IPS-18a (cell line): Measurements from ENCODE around the gene FOXP1.
A peak's percentile ranks its signal among the peaks of the same experiment; 100 is the strongest.

Source experiments
- H3K27ac ChIP-seq: one replicate; pipeline ENCODE4 v1.5.1; 2013; ENCODE audit warnings: low read length
- H3K27me3 ChIP-seq: one replicate; pipeline ENCODE4 v1.6.1; 2013; ENCODE audit warnings: mild to moderate bottlenecking, low read length; ENCODE audit not compliant: control insufficient read depth, insufficient read depth
- H3K36me3 ChIP-seq: one replicate; pipeline ENCODE4 v1.6.1; 2013; ENCODE audit warnings: low read depth, low read length; ENCODE audit not compliant: control insufficient read depth
- H3K4me1 ChIP-seq: one replicate; pipeline ENCODE4 v1.6.1; 2013; ENCODE audit warnings: low read depth, low read length; ENCODE audit not compliant: control insufficient read depth
- H3K4me3 ChIP-seq: one replicate; pipeline ENCODE4 v1.5.1; 2013; ENCODE audit warnings: low read length
- H3K9ac ChIP-seq: one replicate; pipeline ENCODE4 v1.6.1; 2013; ENCODE audit warnings: mild to moderate bottlenecking, low read length, moderate library complexity
- H3K9me3 ChIP-seq: one replicate; pipeline ENCODE4 v1.6.1; 2013; ENCODE audit warnings: low read depth, low read length; ENCODE audit not compliant: control insufficient read depth

The FOXP1 gene

DNA sequence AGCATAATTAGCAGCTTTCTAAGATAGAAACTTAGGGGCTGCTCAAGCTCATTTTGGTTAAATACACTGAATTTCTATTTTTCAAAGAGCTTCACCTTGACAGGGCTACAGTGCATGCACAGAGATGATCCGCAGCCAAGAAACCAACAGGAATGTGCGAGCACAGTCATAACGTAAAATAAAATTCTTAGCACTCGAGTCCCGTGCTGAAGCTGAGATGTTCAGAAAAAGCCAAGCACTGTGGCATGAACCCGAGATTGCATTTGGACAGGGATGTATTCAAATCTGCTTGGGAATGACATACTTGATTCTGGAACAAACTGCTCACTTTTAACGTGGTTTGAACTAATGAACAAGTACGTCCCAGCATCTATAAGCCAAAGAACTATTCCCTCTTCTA is 340.3 kb downstream of the FOXP1 start:
- Histone ChIP-seq H3K9me3 (no peaks in the 10 kb centered on the region), H3K27me3 (no peaks in the 10 kb centered on the region), H3K4me3 (no peak overlapping the region), H3K9ac (no peak overlapping the region), H3K4me1 (peaks cover 68% of the 10 kb centered on the region), H3K36me3 (no peaks in the 10 kb centered on the region), H3K27ac (no peak overlapping the region)

DNA sequence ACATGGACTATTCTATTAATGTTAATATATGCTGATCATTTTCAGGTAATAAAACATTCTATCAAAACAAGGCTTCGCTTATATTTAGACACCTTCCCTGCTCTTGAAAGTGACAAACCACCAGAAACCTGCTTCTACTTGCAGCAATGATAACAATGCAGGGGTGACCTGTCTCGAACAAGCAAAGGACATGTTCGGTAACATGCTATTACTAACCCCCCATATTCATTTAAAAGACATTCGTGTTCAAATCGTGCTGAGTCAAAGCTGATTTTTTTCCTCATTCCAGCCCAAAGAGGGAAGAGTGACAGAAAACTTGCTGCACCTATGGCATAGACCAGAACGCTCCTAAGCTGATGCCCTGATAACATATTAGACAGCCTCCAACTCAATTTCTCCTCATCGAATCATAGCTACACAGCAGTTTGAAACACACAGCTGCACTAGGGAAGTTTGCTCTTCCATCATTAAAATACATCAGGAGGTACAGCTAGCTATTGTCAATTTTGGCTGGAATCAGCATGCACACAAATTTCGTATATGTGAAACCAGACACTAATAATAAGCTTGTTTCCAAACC is 341.5 kb downstream of the FOXP1 start:
- Histone ChIP-seq H3K27ac (no peak overlapping the region), H3K36me3 (no peaks in the 10 kb centered on the region), H3K4me3 (no peak overlapping the region), H3K9ac (no peak overlapping the region), H3K4me1 (peaks cover 59% of the 10 kb centered on the region), H3K27me3 (no peaks in the 10 kb centered on the region), H3K9me3 (no peaks in the 10 kb centered on the region)

DNA sequence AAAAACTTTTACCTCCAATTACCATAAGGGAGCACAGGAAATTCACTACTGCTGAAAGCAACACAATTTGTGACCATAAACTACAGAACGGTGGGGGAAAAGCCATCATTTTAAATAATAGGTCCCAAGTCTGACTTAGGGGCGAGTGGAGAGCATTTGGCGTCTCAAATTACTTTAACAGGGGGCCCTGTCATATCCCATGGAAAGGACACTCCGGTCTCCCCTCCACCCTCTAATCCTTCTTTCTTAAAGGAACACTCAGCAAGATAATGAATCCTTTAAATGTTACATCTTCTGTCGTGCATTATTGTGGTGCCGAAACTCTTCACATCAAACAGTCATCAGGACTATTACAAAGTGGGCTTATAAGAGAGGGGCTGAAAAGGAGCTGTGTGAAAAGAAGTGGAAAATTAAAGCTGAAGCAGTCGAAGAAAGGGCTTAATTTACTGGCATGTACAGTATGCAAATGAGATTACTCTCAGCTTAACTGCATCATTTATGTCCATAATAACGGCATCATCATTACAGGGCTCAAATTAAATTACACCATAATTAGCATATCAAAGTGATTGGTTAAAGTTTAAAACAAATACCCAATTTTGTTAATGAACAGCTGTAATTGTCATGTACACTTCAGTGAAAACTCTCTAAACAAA is 342.2 kb downstream of the FOXP1 start:
- Histone ChIP-seq H3K27ac (no peak overlapping the region), H3K4me3 (no peak overlapping the region), H3K27me3 (no peaks in the 10 kb centered on the region), H3K9me3 (no peaks in the 10 kb centered on the region), H3K9ac (no peak overlapping the region), H3K36me3 (no peaks in the 10 kb centered on the region), H3K4me1 (peaks cover 55% of the 10 kb centered on the region)

DNA sequence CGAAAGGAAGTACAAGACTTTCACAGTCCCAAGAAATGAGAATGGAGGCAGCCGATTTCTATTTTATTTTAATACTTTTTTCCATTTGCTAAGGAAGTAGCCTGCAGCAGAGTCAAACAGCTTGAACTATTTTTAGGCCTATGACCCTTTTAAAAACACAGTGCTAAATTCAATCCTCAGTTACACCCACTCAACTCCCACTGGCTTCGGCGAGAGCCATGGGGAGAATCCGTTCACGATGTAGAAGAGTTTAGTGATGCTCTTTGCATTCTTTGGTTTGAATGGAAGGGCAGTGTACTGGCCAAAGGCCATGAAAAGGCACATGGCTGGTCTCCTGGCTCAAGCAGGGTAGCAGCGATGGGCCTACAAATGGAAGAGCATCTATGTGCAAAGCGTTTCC is 343.5 kb downstream of the FOXP1 start:
- H3K9me3 ChIP-seq = no peaks in the 10 kb centered on the region
- peaks cover 42% of the 10 kb centered on the region for H3K4me1 ChIP-seq
- no peaks in the 10 kb centered on the region for H3K36me3 ChIP-seq
- no peak overlapping the region for H3K9ac ChIP-seq
- no peaks in the 10 kb centered on the region for H3K27me3 ChIP-seq
- no peak overlapping the region for H3K4me3 ChIP-seq
- H3K27ac ChIP-seq = no peak overlapping the region

DNA sequence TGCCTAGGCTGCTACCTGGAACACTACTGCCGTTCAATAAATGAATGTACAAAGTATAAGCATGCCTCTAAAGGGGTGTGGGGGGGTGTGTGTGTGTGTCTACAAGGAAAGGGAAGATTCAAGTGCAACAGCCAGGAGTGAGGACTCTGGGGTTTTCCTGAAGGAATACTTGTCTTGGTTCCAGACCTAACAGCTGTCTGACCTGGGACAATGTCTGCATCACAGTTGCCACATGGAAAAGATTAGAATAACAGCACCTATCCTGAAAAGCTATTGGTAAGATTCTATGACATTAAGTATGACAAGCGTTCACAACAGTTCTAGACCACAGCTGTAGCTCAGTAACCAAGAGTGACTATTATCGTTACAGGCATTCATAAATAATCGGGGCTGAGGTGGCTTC is 345.2 kb downstream of the FOXP1 start:
- H3K36me3 ChIP-seq = no peaks in the 10 kb centered on the region
- peaks cover 25% of the 10 kb centered on the region for H3K4me1 ChIP-seq
- no peaks in the 10 kb centered on the region for H3K27me3 ChIP-seq
- H3K27ac ChIP-seq = no peak overlapping the region
- H3K9ac ChIP-seq = no peak overlapping the region
- no peak overlapping the region for H3K4me3 ChIP-seq
- H3K9me3 ChIP-seq = no peaks in the 10 kb centered on the region

DNA sequence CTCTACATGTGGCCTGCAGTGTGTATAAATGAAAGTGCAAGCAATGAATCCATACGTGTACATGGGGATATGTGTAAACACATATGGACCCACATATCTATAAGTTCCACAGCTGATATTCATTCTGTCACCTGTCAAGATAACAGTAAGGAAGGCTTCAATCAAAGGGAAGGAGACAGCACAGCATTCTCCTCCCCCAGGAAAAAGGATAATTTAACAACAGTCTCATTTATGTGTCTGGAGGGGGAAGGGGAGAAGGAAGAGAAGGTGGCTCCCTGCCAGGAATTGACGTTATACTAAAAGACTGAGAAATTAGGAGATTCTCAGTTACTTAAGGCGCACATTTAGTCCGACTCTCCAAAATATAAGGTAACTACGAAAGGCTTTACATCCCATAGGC is 345.9 kb downstream of the FOXP1 start:
- no peak overlapping the region for H3K9ac ChIP-seq
- no peak overlapping the region for H3K4me3 ChIP-seq
- no peaks in the 10 kb centered on the region for H3K9me3 ChIP-seq
- peaks cover 18% of the 10 kb centered on the region for H3K4me1 ChIP-seq
- H3K27ac ChIP-seq = no peak overlapping the region
- H3K36me3 ChIP-seq = no peaks in the 10 kb centered on the region
- H3K27me3 ChIP-seq = no peaks in the 10 kb centered on the region

DNA sequence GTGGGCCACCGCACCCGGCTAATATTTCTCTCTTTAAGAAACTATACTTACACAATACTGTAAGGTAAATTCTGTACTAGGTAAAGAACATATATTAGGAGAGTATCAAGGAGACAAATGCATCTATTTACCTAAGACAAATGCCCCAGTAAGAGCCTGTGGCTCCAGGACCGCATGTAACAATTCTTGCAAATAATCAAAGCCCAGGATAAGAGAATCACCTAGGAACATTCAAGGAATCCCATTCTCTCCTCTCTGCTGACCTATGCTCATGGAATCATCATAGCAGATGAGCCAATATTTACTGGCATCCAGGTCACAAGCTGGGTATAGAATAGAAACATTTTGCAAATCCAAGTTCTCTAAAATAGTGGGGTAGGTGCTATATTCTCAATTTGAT is 347.7 kb downstream of the FOXP1 start:
- Histone ChIP-seq H3K27ac (no peak overlapping the region), H3K4me3 (no peak overlapping the region), H3K9me3 (no peaks in the 10 kb centered on the region), H3K27me3 (no peaks in the 10 kb centered on the region), H3K9ac (no peak overlapping the region), H3K36me3 (no peaks in the 10 kb centered on the region), H3K4me1 (peaks cover 6% of the 10 kb centered on the region)

DNA sequence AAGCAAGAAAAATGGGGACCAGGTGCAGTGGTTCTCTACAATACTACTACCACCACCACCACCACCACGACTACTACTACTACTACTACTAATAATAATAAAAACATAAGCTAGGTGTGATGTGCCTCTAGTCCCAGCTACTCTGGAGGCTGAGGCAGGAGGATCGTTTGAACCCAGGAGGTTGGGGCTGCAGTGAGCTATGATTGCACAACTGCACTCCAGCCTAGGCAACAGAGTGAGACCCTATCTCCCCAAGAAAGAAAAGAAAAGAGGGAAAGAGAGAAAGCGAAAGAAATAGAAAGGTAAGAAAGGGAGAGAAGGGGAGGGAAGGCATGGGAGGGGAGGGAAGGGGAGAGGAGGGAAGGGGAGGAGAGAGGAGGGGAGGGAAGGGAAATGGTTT is 350.6 kb downstream of the FOXP1 start:
- H3K4me3 ChIP-seq = no peak overlapping the region
- no peak overlapping the region for H3K9ac ChIP-seq
- H3K9me3 ChIP-seq = no peaks in the 10 kb centered on the region
- no peak overlapping the region for H3K27ac ChIP-seq
- peaks cover 31% of the 10 kb centered on the region for H3K4me1 ChIP-seq
- H3K27me3 ChIP-seq = no peaks in the 10 kb centered on the region
- H3K36me3 ChIP-seq = no peaks in the 10 kb centered on the region

DNA sequence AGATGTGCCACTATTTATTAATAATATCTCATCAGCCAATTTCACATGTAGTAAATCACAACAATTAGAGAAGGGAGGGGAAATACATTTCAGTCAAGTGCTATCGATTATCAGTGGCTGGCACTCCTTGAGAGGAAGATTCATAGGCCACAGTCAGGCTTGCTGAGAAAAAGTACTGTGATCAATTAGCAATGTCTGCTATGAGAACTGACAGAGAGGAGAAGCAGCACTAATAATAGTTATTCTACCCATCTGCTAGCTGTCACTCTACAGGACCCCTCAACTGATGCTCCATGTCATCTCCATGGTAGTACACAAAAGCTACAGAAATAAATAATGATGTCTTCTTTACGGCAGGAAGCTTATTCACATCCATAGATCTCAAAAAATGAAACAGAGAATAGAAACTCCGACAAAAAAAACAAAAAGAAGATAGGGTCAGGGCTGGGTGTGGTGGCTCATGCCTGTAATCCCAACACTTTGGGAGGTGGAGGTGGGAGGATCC is 351.3 kb downstream of the FOXP1 start:
- Histone ChIP-seq H3K9me3 (no peaks in the 10 kb centered on the region), H3K9ac (no peak overlapping the region)

DNA sequence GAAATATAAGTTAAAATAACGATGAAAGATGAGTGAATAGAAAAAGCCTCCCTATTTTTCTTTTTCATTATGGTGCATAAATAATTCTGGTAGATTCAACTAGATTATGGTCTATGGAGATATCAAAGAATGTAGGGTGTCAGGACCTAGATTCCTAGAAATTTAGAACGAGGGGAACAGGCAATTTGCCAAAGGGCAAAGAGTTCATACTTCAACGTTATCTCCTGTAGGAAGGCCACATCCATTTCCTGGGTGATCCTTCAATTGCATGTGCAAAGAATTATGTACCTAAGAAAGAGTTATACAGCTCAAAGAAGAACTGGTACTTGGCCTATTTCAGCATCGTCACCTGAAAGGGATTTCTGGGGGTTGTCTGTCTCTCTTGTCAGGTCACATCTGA is 351.8 kb downstream of the FOXP1 start:
- Histone ChIP-seq H3K4me1 (peaks cover 29% of the 10 kb centered on the region), H3K27me3 (no peaks in the 10 kb centered on the region), H3K9ac (no peak overlapping the region), H3K4me3 (no peak overlapping the region), H3K36me3 (no peaks in the 10 kb centered on the region), H3K27ac (no peak overlapping the region), H3K9me3 (no peaks in the 10 kb centered on the region)

More for the DNA sequence above, 351.3 kb downstream of the FOXP1 start:
- Histone ChIP-seq H3K27me3 (no peaks in the 10 kb centered on the region), H3K27ac (no peak overlapping the region), H3K4me3 (no peak overlapping the region), H3K36me3 (no peaks in the 10 kb centered on the region), H3K4me1 (peaks cover 29% of the 10 kb centered on the region)

DNA sequence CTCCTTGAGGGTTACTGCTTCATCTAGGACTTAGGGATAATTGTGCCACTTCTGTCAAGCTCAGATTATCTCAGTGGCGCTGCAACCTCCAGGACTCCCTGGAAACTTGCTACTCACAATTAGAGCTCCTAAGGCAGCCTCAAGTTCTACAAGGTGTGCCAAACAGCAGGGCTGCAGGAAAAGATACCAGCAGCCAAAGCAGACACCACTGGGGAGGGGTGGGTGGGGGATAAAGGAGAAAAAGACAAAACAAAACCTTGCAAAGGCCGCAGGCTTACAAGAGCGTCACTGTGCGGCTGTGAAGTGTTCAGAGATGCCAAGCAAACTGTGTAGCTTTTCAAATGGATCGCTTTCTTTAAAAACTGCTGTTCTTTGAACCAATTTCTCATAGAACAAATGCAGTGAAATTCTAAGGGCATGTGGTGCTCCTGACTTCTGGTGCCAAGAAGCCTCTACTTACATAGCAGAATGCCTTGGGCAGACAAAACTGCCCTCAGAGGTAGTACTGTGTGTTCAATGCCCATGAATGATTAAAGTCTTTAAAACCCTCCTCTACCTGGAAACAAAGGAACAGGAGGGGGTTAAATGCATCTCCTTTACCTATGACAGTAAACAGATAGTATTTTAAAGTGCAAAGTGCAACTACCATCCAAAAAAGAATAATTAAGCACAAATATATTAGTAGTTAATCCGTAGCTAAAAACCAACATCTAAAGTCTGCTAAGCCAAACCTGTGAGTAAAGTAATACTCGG is 353.4 kb downstream of the FOXP1 start:
- no peaks in the 10 kb centered on the region for H3K9me3 ChIP-seq
- no peaks in the 10 kb centered on the region for H3K27me3 ChIP-seq
- H3K27ac ChIP-seq = no peak overlapping the region
- H3K4me3 ChIP-seq = no peak overlapping the region
- H3K9ac ChIP-seq = peak overlapping the region; percentile 11
- no peaks in the 10 kb centered on the region for H3K36me3 ChIP-seq
- peaks cover 29% of the 10 kb centered on the region for H3K4me1 ChIP-seq
